ENCODE results near the gene TPRG1L.
"Not testable (repeated sequence)": the region's sequence is repeated elsewhere in the genome, so short reads cannot be mapped to it uniquely, and the experiment has no call there.

TPRG1L gene

DNA sequence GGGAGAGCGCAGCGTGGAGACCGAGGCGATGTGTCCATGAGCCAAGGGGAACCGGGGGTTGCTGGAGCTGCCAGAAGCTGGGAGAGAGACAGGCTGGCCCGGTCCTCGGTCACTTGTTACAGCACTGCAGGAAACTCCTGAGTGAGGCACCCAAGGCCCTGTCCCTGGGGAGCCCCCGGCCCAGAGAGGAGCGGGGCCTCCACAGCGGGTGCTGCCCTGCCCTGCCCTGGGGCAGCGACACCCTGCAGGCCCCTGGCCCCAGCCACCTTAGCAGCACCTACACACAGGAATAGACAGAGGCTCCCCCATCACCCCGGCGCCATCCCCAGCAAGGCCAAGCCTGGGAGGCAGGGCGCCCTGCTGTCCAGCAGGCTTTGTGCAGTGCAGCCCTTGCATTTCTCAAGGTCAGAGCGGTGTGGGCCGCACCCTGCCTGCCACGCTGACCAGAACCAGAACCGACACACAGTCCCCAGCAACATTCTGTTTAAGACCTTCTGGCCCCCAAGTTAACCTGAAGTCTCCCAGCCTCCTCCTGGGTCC, 6.9 kb upstream of the TPRG1L start:
- ATAC-seq (ENCODE audit: low read depth) (no peak), DNase-seq (ENCODE audit: low spot score) (no peak)
- Histone ChIP-seq H3K27ac (ENCODE audit: poor library complexity, severe bottlenecking) (no peak overlapping the region), H3K9me3 (ENCODE audit: severe bottlenecking) (no peaks in the 10 kb centered on the region), H3K4me1 (ENCODE audit: insufficient read depth, poor library complexity, severe bottlenecking) (peaks cover 9% of the 10 kb centered on the region), H3K36me3 (ENCODE audit: low read depth) (no peaks in the 10 kb centered on the region), H3K4me3 (ENCODE audit: severe bottlenecking) (no peak overlapping the region), H3K27me3 (ENCODE audit: insufficient read depth, poor library complexity, severe bottlenecking) (no peaks in the 10 kb centered on the region)
- TF ChIP-seq, protein P1, sequence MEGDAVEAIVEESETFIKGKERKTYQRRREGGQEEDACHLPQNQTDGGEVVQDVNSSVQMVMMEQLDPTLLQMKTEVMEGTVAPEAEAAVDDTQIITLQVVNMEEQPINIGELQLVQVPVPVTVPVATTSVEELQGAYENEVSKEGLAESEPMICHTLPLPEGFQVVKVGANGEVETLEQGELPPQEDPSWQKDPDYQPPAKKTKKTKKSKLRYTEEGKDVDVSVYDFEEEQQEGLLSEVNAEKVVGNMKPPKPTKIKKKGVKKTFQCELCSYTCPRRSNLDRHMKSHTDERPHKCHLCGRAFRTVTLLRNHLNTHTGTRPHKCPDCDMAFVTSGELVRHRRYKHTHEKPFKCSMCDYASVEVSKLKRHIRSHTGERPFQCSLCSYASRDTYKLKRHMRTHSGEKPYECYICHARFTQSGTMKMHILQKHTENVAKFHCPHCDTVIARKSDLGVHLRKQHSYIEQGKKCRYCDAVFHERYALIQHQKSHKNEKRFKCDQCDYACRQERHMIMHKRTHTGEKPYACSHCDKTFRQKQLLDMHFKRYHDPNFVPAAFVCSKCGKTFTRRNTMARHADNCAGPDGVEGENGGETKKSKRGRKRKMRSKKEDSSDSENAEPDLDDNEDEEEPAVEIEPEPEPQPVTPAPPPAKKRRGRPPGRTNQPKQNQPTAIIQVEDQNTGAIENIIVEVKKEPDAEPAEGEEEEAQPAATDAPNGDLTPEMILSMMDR (IDR thresholded peaks at IDR 0.05; ENCODE audit: poor library complexity, severe bottlenecking), result no peak

DNA sequence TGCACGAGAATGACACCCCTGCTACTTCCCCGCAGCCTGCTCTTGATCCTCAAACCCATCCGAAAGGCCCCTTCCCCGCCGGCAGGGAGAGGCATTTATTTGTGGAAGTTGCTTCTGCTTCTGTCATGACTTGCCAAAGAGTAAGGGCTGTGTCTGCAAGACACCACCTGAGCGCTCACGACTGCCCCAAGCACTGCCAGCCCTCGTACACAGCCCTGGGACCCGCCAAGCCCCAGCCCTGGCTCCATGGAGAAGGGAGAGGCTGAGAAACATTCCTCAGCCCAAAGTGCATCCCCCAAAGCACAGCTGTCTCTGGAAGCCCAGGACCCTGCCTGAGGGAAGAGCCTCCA, 6.3 kb upstream of the TPRG1L start:
- Histone ChIP-seq H3K36me3 (ENCODE audit: low read depth) (no peaks in the 10 kb centered on the region), H3K27ac (ENCODE audit: poor library complexity, severe bottlenecking) (no peak overlapping the region), H3K4me3 (ENCODE audit: severe bottlenecking) (no peak overlapping the region), H3K9me3 (ENCODE audit: severe bottlenecking) (no peaks in the 10 kb centered on the region), H3K27me3 (ENCODE audit: insufficient read depth, poor library complexity, severe bottlenecking) (no peaks in the 10 kb centered on the region), H3K4me1 (ENCODE audit: insufficient read depth, poor library complexity, severe bottlenecking) (peaks cover 3% of the 10 kb centered on the region)
- no peak for ATAC-seq (ENCODE audit: low read depth)
- no peak for DNase-seq (ENCODE audit: low spot score)
- TF ChIP-seq, protein P1 (IDR thresholded peaks at IDR 0.05; ENCODE audit: poor library complexity, severe bottlenecking), result no peak

DNA sequence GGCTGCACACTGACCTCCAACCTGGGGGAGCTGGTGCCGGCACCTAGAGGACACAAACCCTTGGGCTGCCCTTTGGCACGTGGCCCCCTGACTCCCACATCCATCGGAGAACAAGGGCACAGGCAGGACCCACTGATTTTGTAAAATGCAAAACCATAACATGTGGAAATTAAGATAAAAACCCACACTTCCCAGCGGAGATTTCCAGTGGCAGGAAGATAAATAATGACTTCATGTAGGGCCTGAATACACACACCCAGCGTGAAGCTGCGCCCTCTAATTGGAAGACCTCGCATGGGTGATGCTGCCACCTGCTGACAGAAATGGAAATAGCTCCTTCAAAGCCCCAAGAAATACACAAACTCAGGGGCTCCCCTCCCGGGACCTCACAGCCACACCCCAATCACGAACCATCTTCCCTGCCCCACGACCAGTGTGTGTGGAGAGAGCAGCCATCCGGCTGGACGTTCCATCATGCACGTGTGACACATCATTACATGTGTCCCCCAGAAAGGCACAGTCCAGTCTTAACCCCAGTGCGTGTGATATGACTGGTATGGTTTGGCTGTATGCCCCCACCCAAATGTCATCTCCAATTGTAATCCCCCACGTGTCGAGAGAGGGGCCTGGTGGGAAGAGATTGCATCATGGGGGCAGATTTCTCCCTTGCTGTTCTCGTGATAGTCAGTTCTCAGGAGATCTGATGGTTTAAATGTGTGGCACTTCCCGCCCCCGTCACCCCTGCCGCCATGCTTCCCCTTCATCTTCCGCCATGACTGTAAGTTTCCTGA, 5.7 kb upstream of the TPRG1L start:
- peak; percentile 75 for ATAC-seq (ENCODE audit: low read depth)
- no peaks in the 10 kb centered on the region for H3K36me3 ChIP-seq (ENCODE audit: low read depth)
- no peaks in the 10 kb centered on the region for H3K27me3 ChIP-seq (ENCODE audit: insufficient read depth, poor library complexity, severe bottlenecking)
- TF ChIP-seq, protein P1 (IDR thresholded peaks at IDR 0.05; ENCODE audit: poor library complexity, severe bottlenecking), result peak; percentile 84
- H3K9me3 ChIP-seq (ENCODE audit: severe bottlenecking), result no peaks in the 10 kb centered on the region
- DNase-seq (ENCODE audit: low spot score), result no peak
- no peak overlapping the region for H3K4me3 ChIP-seq (ENCODE audit: severe bottlenecking)
- H3K4me1 ChIP-seq (ENCODE audit: insufficient read depth, poor library complexity, severe bottlenecking), result no peaks in the 10 kb centered on the region
- H3K27ac ChIP-seq (ENCODE audit: poor library complexity, severe bottlenecking), result no peak overlapping the region

DNA sequence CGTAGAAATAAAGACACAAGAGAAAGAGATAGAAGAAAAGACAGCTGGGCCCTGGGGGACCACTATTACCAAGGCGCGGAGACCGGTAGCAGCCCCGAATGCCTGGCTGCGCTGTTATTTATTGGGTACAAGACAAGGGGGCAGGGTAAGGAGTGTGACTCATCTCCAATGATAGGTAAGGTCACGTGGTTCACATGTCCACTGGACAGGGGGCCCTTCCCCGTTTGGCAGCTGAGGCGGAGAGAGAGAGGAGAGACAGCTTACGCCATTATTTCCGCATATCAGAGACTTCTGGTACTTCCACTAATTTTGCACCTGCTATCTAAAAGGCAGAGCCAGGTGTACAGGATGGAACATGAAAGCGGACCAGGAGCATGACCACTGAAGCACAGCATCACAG, 4.1 kb upstream of the TPRG1L start:
- Histone ChIP-seq H3K4me3 (ENCODE audit: severe bottlenecking) (no peak overlapping the region), H3K4me1 (ENCODE audit: insufficient read depth, poor library complexity, severe bottlenecking) (no peaks in the 10 kb centered on the region), H3K36me3 (ENCODE audit: low read depth) (no peaks in the 10 kb centered on the region), H3K27me3 (ENCODE audit: insufficient read depth, poor library complexity, severe bottlenecking) (no peaks in the 10 kb centered on the region), H3K9me3 (ENCODE audit: severe bottlenecking) (no peaks in the 10 kb centered on the region), H3K27ac (ENCODE audit: poor library complexity, severe bottlenecking) (no peak overlapping the region)
- ATAC-seq (ENCODE audit: low read depth) (no peak), DNase-seq (ENCODE audit: low spot score) (no peak)
- TF ChIP-seq, protein P1 (IDR thresholded peaks at IDR 0.05; ENCODE audit: poor library complexity, severe bottlenecking), result no peak

DNA sequence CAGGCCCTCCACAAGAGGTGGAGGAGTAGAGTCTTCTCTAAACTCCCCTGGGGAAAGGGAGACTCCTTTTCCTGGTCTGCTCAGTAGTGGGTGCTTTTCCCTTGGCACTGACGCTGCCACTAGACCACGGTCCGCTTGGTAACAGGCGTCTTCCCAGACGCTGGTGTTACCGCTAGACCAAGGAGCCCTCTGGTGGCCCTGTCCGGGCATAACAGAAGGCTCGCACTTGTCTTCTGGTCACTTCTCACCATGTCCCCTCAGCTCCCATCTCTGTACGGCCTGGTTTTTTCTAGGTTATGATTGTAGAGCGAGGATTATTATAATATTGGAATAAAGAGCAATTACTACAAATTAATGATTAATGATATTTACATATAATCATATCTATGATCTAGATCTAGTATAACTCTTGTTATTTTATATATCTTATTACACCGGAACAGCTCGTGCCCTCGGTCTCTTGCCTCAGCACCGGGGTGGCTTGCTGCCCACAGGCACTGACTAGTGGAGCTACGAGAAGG, 3.6 kb upstream of the TPRG1L start:
- not testable (repeated sequence) for H3K27ac ChIP-seq (ENCODE audit: poor library complexity, severe bottlenecking); DNase-seq (ENCODE audit: low spot score); H3K36me3 ChIP-seq (ENCODE audit: low read depth); H3K4me1 ChIP-seq (ENCODE audit: insufficient read depth, poor library complexity, severe bottlenecking); H3K9me3 ChIP-seq (ENCODE audit: severe bottlenecking); H3K4me3 ChIP-seq (ENCODE audit: severe bottlenecking); H3K27me3 ChIP-seq (ENCODE audit: insufficient read depth, poor library complexity, severe bottlenecking); ATAC-seq (ENCODE audit: low read depth)
- TF ChIP-seq, protein P1 (IDR thresholded peaks at IDR 0.05; ENCODE audit: poor library complexity, severe bottlenecking), result peak; percentile 80

DNA sequence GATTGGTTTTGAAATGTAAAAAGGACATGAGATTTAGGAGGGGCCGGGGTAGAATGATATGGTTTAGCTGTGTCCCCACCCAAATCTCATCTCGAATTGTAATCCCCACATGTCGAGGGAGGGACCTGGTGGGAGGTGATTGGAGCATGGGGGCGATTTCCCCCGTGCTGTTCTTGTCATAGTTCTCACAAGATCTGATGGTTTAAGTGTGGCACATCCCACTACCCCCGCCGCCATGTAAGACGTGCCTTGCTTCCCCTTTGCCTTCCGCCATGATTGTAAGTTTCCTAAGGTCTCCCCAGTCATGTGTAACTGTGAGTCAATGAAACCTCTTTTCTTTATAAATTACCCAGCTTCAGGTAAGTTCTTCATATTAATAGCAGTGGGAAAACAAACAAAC, 2.7 kb upstream of the TPRG1L start:
- H3K9me3 ChIP-seq (ENCODE audit: severe bottlenecking); H3K27ac ChIP-seq (ENCODE audit: poor library complexity, severe bottlenecking); H3K4me3 ChIP-seq (ENCODE audit: severe bottlenecking); H3K4me1 ChIP-seq (ENCODE audit: insufficient read depth, poor library complexity, severe bottlenecking); H3K27me3 ChIP-seq (ENCODE audit: insufficient read depth, poor library complexity, severe bottlenecking); DNase-seq (ENCODE audit: low spot score); ATAC-seq (ENCODE audit: low read depth): not testable (repeated sequence)
- H3K36me3 ChIP-seq (ENCODE audit: low read depth), result peaks cover 12% of the 10 kb centered on the region
